H9 (cell line): Measurements from ENCODE around the gene FAT1. TPM values are rescaled to one million over a fixed set of nuclear protein-coding genes. Genes with fewer than 3 reads are reported as not detected.

Experiments
- DNase-seq: peaks from one replicate; pipeline ENCODE4 v3.0.0-alpha.2; 2017
- H2AFZ ChIP-seq: one replicate; pipeline ENCODE4 v1.6.1; 2013; ENCODE audit warnings: mild to moderate bottlenecking, low read length, control low read depth, moderate library complexity
- H2AK5ac ChIP-seq: 2 replicates; pipeline ENCODE4 v1.6.1; 2013; ENCODE audit warnings: low read length, control low read depth, mixed read lengths; ENCODE audit not compliant: insufficient read length
- H2BK120ac ChIP-seq: one replicate; pipeline ENCODE4 v1.6.1; 2013; ENCODE audit warnings: low read depth, mild to moderate bottlenecking, low read length, control low read depth, inconsistent platforms; ENCODE audit not compliant: poor library complexity, severe bottlenecking
- H2BK12ac ChIP-seq: 2 replicates; pipeline ENCODE4 v1.6.1; 2013; ENCODE audit warnings: low read length, control low read depth, mixed read lengths, low read depth; ENCODE audit not compliant: insufficient read length
- H2BK15ac ChIP-seq: 2 replicates; pipeline ENCODE4 v1.6.1; 2013; ENCODE audit warnings: low read depth, low read length, control low read depth
- H2BK20ac ChIP-seq: one replicate; pipeline ENCODE4 v1.6.1; 2013; ENCODE audit warnings: low read depth, mild to moderate bottlenecking, low read length, control low read depth, inconsistent platforms; ENCODE audit not compliant: poor library complexity, severe bottlenecking
- H2BK5ac ChIP-seq: 2 replicates; pipeline ENCODE4 v1.6.1; 2013; ENCODE audit warnings: low read length, control low read depth, mixed read lengths; ENCODE audit not compliant: insufficient read length
- H3K14ac ChIP-seq: 2 replicates; pipeline ENCODE4 v1.6.1; 2013; ENCODE audit warnings: low read length, control low read depth; ENCODE audit not compliant: insufficient read depth
- H3K18ac ChIP-seq: 2 replicates; pipeline ENCODE4 v1.6.1; 2013; ENCODE audit warnings: low read depth, mild to moderate bottlenecking, mixed read lengths, low read length, control low read depth; ENCODE audit not compliant: insufficient read length
- H3K23ac ChIP-seq: 2 replicates; pipeline ENCODE4 v1.6.1; 2013; ENCODE audit warnings: low read length, control low read depth, mixed read lengths, low read depth; ENCODE audit not compliant: insufficient read length
- H3K23me2 ChIP-seq: 2 replicates; pipeline ENCODE4 v1.6.1; 2013; ENCODE audit warnings: low read depth, mild to moderate bottlenecking, mixed read lengths, low read length, control low read depth; ENCODE audit not compliant: insufficient read length, poor library complexity, severe bottlenecking
- H3K27ac ChIP-seq: 2 replicates; pipeline ENCODE4 v1.5.1; 2013; ENCODE audit warnings: low read length, control low read depth, mixed read lengths, low read depth; ENCODE audit not compliant: insufficient read length
- H3K27me3 ChIP-seq: 2 replicates; pipeline ENCODE4 v1.6.1; 2013; ENCODE audit warnings: low read length, control low read depth, inconsistent platforms; ENCODE audit not compliant: insufficient read depth
- H3K4ac ChIP-seq: 2 replicates; pipeline ENCODE4 v1.6.1; 2013; ENCODE audit warnings: low read depth, mild to moderate bottlenecking, control low read depth, inconsistent platforms, low read length, moderate library complexity
- H3K4me1 ChIP-seq: 2 replicates; pipeline ENCODE4 v1.6.1; 2013; ENCODE audit warnings: low read length, control low read depth, inconsistent platforms; ENCODE audit not compliant: insufficient read depth
- H3K4me2 ChIP-seq: 2 replicates; pipeline ENCODE4 v1.6.1; 2013; ENCODE audit warnings: low read length, control low read depth, mixed read lengths; ENCODE audit not compliant: insufficient read length, insufficient read depth
- H3K56ac ChIP-seq: 2 replicates; pipeline ENCODE4 v1.6.1; 2013; ENCODE audit warnings: low read depth, mild to moderate bottlenecking, mixed read lengths, low read length, control low read depth; ENCODE audit not compliant: insufficient read length
- H3K79me1 ChIP-seq: 2 replicates; pipeline ENCODE4 v1.6.1; 2013; ENCODE audit warnings: low read depth, mild to moderate bottlenecking, moderate library complexity, low read length, control low read depth, inconsistent platforms; ENCODE audit not compliant: insufficient read depth, poor library complexity, severe bottlenecking
- H3K79me2 ChIP-seq: 2 replicates; pipeline ENCODE4 v1.6.1; 2013; ENCODE audit warnings: low read length, control low read depth, inconsistent platforms; ENCODE audit not compliant: insufficient read depth
- H3K9ac ChIP-seq: 2 replicates; pipeline ENCODE4 v1.6.1; 2013; ENCODE audit warnings: low read length, control low read depth, mixed read lengths; ENCODE audit not compliant: insufficient read length; ENCODE audit errors: extremely low read depth
- H3K9me3 ChIP-seq: one replicate; pipeline ENCODE4 v1.6.1; 2013; ENCODE audit warnings: low read depth, low read length, inconsistent platforms; ENCODE audit not compliant: control insufficient read depth
- H3T11ph ChIP-seq: one replicate; pipeline ENCODE4 v1.6.1; 2013; ENCODE audit warnings: mild to moderate bottlenecking, low read length, control low read depth, inconsistent platforms
- H4K20me1 ChIP-seq: one replicate; pipeline ENCODE4 v1.6.1; 2013; ENCODE audit not compliant: control insufficient read depth, insufficient read length, insufficient read depth
- H4K5ac ChIP-seq: 2 replicates; pipeline ENCODE4 v1.6.1; 2013; ENCODE audit warnings: low read depth, mild to moderate bottlenecking, mixed read lengths, low read length, control low read depth; ENCODE audit not compliant: insufficient read length
- H4K8ac ChIP-seq: replicated peaks from 2 replicates; pipeline ENCODE4 v1.6.1; 2013; ENCODE audit warnings: low read length, control low read depth, mixed read lengths, low read depth; ENCODE audit not compliant: insufficient read length
- H4K91ac ChIP-seq: 2 replicates; pipeline ENCODE4 v1.6.1; 2013; ENCODE audit warnings: low read depth, mild to moderate bottlenecking, moderate library complexity, mixed read lengths, low read length, control low read depth; ENCODE audit not compliant: insufficient read length
- H3K27ac Mint-ChIP-seq, 3 experiments: 2 replicates in 2 of 3; 3 replicates in 1 of 3; pipeline ENCODE4 v1.8.0; 2020 to 2021; ENCODE audit warnings: mixed read lengths in 3 of 3, mild to moderate bottlenecking in 1 of 3, moderate library complexity in 1 of 3
- H3K27me3 Mint-ChIP-seq: 2 replicates; pipeline ENCODE4 v1.8.0; 2021; ENCODE audit warnings: low read depth, mild to moderate bottlenecking, moderate library complexity, mixed read lengths
- H3K36me3 Mint-ChIP-seq, 3 experiments: 2 replicates in 2 of 3; 3 replicates in 1 of 3; pipeline ENCODE4 v1.8.0; 2020 to 2021; ENCODE audit warnings: low read depth in 3 of 3, mixed read lengths in 3 of 3; ENCODE audit not compliant: insufficient read depth in 1 of 3
- H3K4me1 Mint-ChIP-seq, 2 experiments: 2 replicates each; pipeline ENCODE4 v1.8.0; 2020; ENCODE audit warnings: mixed read lengths in 2 of 2
- H3K4me3 Mint-ChIP-seq, 2 experiments: 2 replicates in 1 of 2; 3 replicates in 1 of 2; pipeline ENCODE4 v1.8.0; 2020 to 2021; ENCODE audit warnings: mild to moderate bottlenecking in 2 of 2, mixed read lengths in 2 of 2, moderate library complexity in 1 of 2
- H3K9me3 Mint-ChIP-seq, 2 experiments: 2 replicates in 1 of 2; 3 replicates in 1 of 2; pipeline ENCODE4 v1.8.0; 2020; ENCODE audit warnings: mild to moderate bottlenecking in 2 of 2, mixed read lengths in 2 of 2, moderate library complexity in 1 of 2
- total RNA-seq: library from RNA; stranded (reverse); gene quantifications from 2 replicates; pipeline ENCODE4 v1.2.1, GENCODE V29; 2021
- TF ChIP-seq, protein P1 (sequence below): fragments of 200-600 bp; sonication (generic); conservative IDR thresholded peaks from 3 replicates; pipeline ENCODE4 v1.8.0; 2021; ENCODE audit warnings: antibody characterized with exemption, mild to moderate bottlenecking

The FAT1 gene
- total RNA-seq, 1 experiment from 2014 or later = 173 TPM

DNA sequence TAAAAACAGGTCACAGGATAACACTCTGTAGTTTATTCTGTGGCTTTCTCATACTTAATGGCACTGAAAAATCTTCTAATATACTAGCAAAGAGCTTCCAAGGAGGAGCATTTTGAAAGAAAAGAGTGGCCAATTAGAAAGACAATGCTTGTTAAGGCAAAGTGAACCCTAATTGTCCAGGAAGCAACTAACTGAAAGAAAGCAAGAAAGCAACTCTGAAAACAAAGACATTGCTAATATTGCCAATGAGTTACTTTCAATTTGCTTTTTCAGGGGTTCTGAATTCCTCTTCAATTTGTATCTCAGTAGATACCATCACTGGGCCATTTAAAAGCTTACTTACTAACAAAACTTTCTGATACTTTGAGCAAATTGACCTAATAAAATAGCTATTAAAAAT, 89.8 kb downstream of the FAT1 start:
- Mint-ChIP-seq H3K9me3 (no peaks in the 10 kb centered on the region), H3K27ac (peak overlapping the region; percentile 84 to 99 (median 86); a peak in 6 of 7 replicates), H3K27me3 (no peaks in the 10 kb centered on the region), H3K4me1 (peaks cover 22 to 32% of the 10 kb centered on the region in 2 experiments), H3K36me3 (peaks cover 33 to 73% (median 68%) of the 10 kb centered on the region in 3 experiments; a peak in 6 of 7 replicates), H3K4me3 (0 out of 5 replicates have a peak overlapping the region, but pooled peaks of 1 of the 2 experiments have one; percentile 51)
- Histone ChIP-seq H4K8ac (no peak overlapping the region), H3K23me2 (no peaks in the 10 kb centered on the region), H3K27ac (peak overlapping the region; percentile 48), H3K9me3 (no peaks in the 10 kb centered on the region), H2BK20ac (no peak overlapping the region), H3K14ac (no peak overlapping the region), H3K18ac (no peak overlapping the region), H3K4me1 (peaks cover 8% of the 10 kb centered on the region; the same call in 1 of the 2 replicates), H3K79me2 (no peaks in the 10 kb centered on the region; the same call in 1 of the 2 replicates), H2AK5ac (no peak overlapping the region), H3K9ac (no peak overlapping the region), H4K91ac (no peak overlapping the region), H4K20me1 (no peaks in the 10 kb centered on the region), H3K4me2 (peak overlapping the region; percentile 5), H2BK5ac (no peak overlapping the region), H2BK12ac (no peak overlapping the region), H2BK120ac (no peak overlapping the region), H4K5ac (no peak overlapping the region), H3K27me3 (no peaks in the 10 kb centered on the region), H3K4ac (no peak overlapping the region), H2AFZ (no peak overlapping the region), H3T11ph (no peak overlapping the region), H2BK15ac (no peak overlapping the region), H3K79me1 (peaks cover 4% of the 10 kb centered on the region), H3K23ac (no peak overlapping the region), H3K56ac (no peak overlapping the region)
- TF ChIP-seq, protein P1, sequence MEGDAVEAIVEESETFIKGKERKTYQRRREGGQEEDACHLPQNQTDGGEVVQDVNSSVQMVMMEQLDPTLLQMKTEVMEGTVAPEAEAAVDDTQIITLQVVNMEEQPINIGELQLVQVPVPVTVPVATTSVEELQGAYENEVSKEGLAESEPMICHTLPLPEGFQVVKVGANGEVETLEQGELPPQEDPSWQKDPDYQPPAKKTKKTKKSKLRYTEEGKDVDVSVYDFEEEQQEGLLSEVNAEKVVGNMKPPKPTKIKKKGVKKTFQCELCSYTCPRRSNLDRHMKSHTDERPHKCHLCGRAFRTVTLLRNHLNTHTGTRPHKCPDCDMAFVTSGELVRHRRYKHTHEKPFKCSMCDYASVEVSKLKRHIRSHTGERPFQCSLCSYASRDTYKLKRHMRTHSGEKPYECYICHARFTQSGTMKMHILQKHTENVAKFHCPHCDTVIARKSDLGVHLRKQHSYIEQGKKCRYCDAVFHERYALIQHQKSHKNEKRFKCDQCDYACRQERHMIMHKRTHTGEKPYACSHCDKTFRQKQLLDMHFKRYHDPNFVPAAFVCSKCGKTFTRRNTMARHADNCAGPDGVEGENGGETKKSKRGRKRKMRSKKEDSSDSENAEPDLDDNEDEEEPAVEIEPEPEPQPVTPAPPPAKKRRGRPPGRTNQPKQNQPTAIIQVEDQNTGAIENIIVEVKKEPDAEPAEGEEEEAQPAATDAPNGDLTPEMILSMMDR = no peak
- no peak for DNase-seq
